GM12891 (cell line): ENCODE results near the gene HTRA3.

Experiments used
- PAX5 ChIP-seq: IDR thresholded peaks from 2 replicates; pipeline ENCODE4 v1.6.1; 2011; ENCODE audit warnings: low read length, moderate library complexity, mild to moderate bottlenecking; ENCODE audit not compliant: insufficient read depth, severe bottlenecking
- POLR2A ChIP-seq: IDR thresholded peaks from 2 replicates; pipeline ENCODE4 v1.6.1; 2011; ENCODE audit warnings: low read depth, low read length, control low read depth
- POLR2AphosphoS5 ChIP-seq: IDR thresholded peaks from 2 replicates; pipeline ENCODE4 v1.6.1; 2011; ENCODE audit warnings: low read depth, low read length, control low read depth
- POU2F2 ChIP-seq: IDR thresholded peaks from 2 replicates; pipeline ENCODE4 v1.6.1; 2011; ENCODE audit warnings: low read depth, mild to moderate bottlenecking, control low read depth, low read length, moderate library complexity
- SPI1 ChIP-seq: IDR thresholded peaks from 2 replicates; pipeline ENCODE4 v1.6.1; 2011; ENCODE audit warnings: low read depth, low read length, control low read depth
- TAF1 ChIP-seq: IDR thresholded peaks from 2 replicates; pipeline ENCODE4 v1.6.1; 2011; ENCODE audit warnings: low read depth, low read length, control low read depth

GRCh38 chr4:8353158-8353669, 83.7 kb downstream of the HTRA3 start:
- TF ChIP-seq POLR2AphosphoS5 (no peak), SPI1 (no peak), POLR2A (no peak), TAF1 (no peak), PAX5 (no peak), POU2F2 (no peak)
